Ishikawa (cell line): Measurements from ENCODE around the gene GNAO1.

Experiments used
- CEBPB ChIP-seq: IDR thresholded peaks from 2 replicates; pipeline ENCODE4 v1.6.1; 2012
- CREB1 ChIP-seq: IDR thresholded peaks from 2 replicates; pipeline ENCODE4 v1.6.1; 2012; ENCODE audit warnings: low read depth
- EGR1 ChIP-seq: IDR thresholded peaks from 2 replicates; pipeline ENCODE4 v1.6.1; 2012
- EP300 ChIP-seq: IDR thresholded peaks from 2 replicates; pipeline ENCODE4 v1.6.1; 2012; ENCODE audit warnings: borderline replicate concordance
- FOXM1 ChIP-seq: IDR thresholded peaks from 2 replicates; pipeline ENCODE4 v1.6.1; 2012; ENCODE audit warnings: low read depth, borderline replicate concordance
- MAX ChIP-seq: IDR thresholded peaks from 2 replicates; pipeline ENCODE4 v1.6.1; 2012
- NFIC ChIP-seq: IDR thresholded peaks from 2 replicates; pipeline ENCODE4 v1.6.1; 2012
- RAD21 ChIP-seq: IDR thresholded peaks from 2 replicates; pipeline ENCODE4 v1.6.1; 2012; ENCODE audit warnings: low read depth
- REST ChIP-seq: IDR thresholded peaks from 2 replicates; pipeline ENCODE4 v1.6.1; 2012; ENCODE audit warnings: low read depth, mild to moderate bottlenecking
- TAF1 ChIP-seq: IDR thresholded peaks from 2 replicates; pipeline ENCODE4 v1.6.1; 2012; ENCODE audit warnings: low read depth, mild to moderate bottlenecking
- TCF12 ChIP-seq: IDR thresholded peaks from 2 replicates; pipeline ENCODE4 v1.6.1; 2012; ENCODE audit warnings: low read depth
- TEAD4 ChIP-seq: IDR thresholded peaks from 2 replicates; pipeline ENCODE4 v1.6.1; 2012
- USF1 ChIP-seq: IDR thresholded peaks from 2 replicates; pipeline ENCODE4 v1.6.1; 2012
- YY1 ChIP-seq: IDR thresholded peaks from 2 replicates; pipeline ENCODE4 v1.6.1; 2012; ENCODE audit warnings: low read depth
- ZBTB7A ChIP-seq: IDR thresholded peaks from 2 replicates; pipeline ENCODE4 v1.6.1; 2012; ENCODE audit warnings: low read depth

The GNAO1 gene

GRCh38 chr16:56339431-56340195 is 148.3 kb downstream of the GNAO1 start:
- TF ChIP-seq TCF12 = no peak
- no peak for TF ChIP-seq CREB1
- no peak for TF ChIP-seq TAF1
- no peak for TF ChIP-seq EP300
- TF ChIP-seq TEAD4 = no peak
- TF ChIP-seq CEBPB = no peak
- no peak for TF ChIP-seq MAX
- TF ChIP-seq USF1 = no peak
- TF ChIP-seq REST = no peak
- TF ChIP-seq NFIC = no peak
- no peak for TF ChIP-seq RAD21
- TF ChIP-seq ZBTB7A = no peak
- TF ChIP-seq EGR1 = no peak
- TF ChIP-seq FOXM1 = no peak
- no peak for TF ChIP-seq YY1

- no peak for TF ChIP-seq EP300
- TF ChIP-seq FOXM1 = no peak
- TF ChIP-seq TAF1 = no peak
- TF ChIP-seq CEBPB = no peak
- no peak for TF ChIP-seq REST
- no peak for TF ChIP-seq USF1
- no peak for TF ChIP-seq CREB1
- no peak for TF ChIP-seq YY1
- TF ChIP-seq TCF12 = no peak
Measured at GRCh38 chr16:56340416-56340815, 149.1 kb downstream of the GNAO1 start.

- TF ChIP-seq MAX (no peak), NFIC (no peak), YY1 (no peak), EGR1 (no peak), CREB1 (no peak), USF1 (no peak), EP300 (no peak), TCF12 (no peak), FOXM1 (no peak), TEAD4 (no peak), TAF1 (no peak), REST (no peak), RAD21 (no peak), CEBPB (no peak), ZBTB7A (no peak)
Measured at GRCh38 chr16:56340864-56341365, 149.6 kb downstream of the GNAO1 start.
